ENCODE data around the gene TRMT1L. TPM values are rescaled to one million over a fixed set of nuclear protein-coding genes. Genes with fewer than 3 reads are reported as not detected.

The TRMT1L gene
- total RNA-seq, 4 donors from 2014 or later = 7.9 to 29.9 (median 15.3) TPM

GRCh38 chr1:185105121-185105520, 51.6 kb downstream of the TRMT1L start:
- no peak for TF ChIP-seq POLR2A (IDR thresholded peaks at IDR 0.05)
- TF ChIP-seq, protein P1, sequence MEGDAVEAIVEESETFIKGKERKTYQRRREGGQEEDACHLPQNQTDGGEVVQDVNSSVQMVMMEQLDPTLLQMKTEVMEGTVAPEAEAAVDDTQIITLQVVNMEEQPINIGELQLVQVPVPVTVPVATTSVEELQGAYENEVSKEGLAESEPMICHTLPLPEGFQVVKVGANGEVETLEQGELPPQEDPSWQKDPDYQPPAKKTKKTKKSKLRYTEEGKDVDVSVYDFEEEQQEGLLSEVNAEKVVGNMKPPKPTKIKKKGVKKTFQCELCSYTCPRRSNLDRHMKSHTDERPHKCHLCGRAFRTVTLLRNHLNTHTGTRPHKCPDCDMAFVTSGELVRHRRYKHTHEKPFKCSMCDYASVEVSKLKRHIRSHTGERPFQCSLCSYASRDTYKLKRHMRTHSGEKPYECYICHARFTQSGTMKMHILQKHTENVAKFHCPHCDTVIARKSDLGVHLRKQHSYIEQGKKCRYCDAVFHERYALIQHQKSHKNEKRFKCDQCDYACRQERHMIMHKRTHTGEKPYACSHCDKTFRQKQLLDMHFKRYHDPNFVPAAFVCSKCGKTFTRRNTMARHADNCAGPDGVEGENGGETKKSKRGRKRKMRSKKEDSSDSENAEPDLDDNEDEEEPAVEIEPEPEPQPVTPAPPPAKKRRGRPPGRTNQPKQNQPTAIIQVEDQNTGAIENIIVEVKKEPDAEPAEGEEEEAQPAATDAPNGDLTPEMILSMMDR (IDR thresholded peaks at IDR 0.05) = no peak
- intact Hi-C loops (cut with DNase I) = no loop called here
- H3K4me1 ChIP-seq = no peaks in the 10 kb centered on the region
- no peak for DNase-seq
- H3K36me3 ChIP-seq = peaks cover 0 to 33% (median 0%) of the 10 kb centered on the region in 3 donors
- no peak overlapping the region for H3K4me3 ChIP-seq
- H3K27me3 ChIP-seq = no peaks in the 10 kb centered on the region
- H3K27ac ChIP-seq = no peak overlapping the region
- WGBS, 2 donors = 82 to 93% methylated on average over 3 of the region's 3 CpGs
- H3K9me3 ChIP-seq = peaks cover 0 to 23% (median 12%) of the 10 kb centered on the region in 3 donors

DNA sequence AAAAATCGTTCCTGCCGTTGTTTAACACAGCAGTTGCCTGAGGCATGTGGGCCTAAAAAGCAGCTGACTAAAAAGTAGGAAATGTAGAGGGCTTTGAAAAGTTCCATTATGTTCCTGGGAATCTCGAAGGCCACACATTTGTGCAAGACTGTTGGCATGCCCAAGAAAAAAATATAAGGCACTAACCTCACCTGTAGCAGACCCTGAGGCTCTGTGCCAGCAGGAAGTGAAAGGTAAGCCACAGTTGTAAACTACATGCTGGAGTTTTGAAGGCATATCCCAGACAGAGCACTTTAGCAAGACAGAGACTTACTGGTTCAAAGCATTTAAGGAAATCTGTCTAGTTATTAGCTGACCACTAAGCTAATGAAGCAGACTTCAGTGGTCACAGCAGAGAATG, 52.7 kb downstream of the TRMT1L start:
- intact Hi-C loops (cut with DNase I) = no loop called here
- no peak for TF ChIP-seq POLR2A (IDR thresholded peaks at IDR 0.05)
- TF ChIP-seq, protein P1 (IDR thresholded peaks at IDR 0.05) = no peak

DNA sequence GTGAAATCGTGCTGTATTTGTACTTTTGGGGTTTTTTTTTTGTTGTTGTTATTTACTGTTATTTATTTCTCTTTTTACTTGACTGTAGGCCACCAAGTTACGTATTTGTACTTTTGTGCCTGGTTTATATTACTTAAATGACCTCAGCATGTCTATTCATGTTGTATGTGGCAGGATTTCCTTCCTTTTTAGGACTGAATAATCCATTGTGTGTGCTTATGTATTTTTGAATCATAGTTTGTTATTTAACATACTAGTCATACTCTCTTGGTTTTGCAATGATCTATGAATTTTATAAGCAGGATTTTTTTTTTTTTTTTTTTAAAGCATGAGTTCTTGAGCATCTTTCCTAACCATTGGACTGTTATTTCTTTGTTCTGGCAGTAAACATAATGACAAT, 60.2 kb downstream of the TRMT1L start:
- TF ChIP-seq POLR2A (IDR thresholded peaks at IDR 0.05) = no peak
- TF ChIP-seq, protein P1 (IDR thresholded peaks at IDR 0.05) = no peak
- no peak for DNase-seq
- Histone ChIP-seq H3K4me1 (peaks cover 0 to 11% (median 0%) of the 10 kb centered on the region in 3 donors), H3K36me3 (peaks cover 0 to 80% (median 0%) of the 10 kb centered on the region in 3 donors), H3K9me3 (no peaks in the 10 kb centered on the region), H3K4me3 (no peak overlapping the region), H3K27ac (no peak overlapping the region), H3K27me3 (no peaks in the 10 kb centered on the region)
- intact Hi-C loops (cut with DNase I) = no loop called here
- WGBS, 2 donors = 49 to 61% methylated on average over 2 of the region's 2 CpGs

More for the DNA sequence above, 52.7 kb downstream of the TRMT1L start:
- H3K27ac ChIP-seq = no peak overlapping the region
- WGBS, 2 donors = 75 to 87% methylated on average over 3 of the region's 3 CpGs
- H3K36me3 ChIP-seq = peaks cover 0 to 43% (median 0%) of the 10 kb centered on the region in 3 donors
- DNase-seq = no peak
- no peak overlapping the region for H3K4me3 ChIP-seq
- no peaks in the 10 kb centered on the region for H3K27me3 ChIP-seq
- no peaks in the 10 kb centered on the region for H3K4me1 ChIP-seq
- peaks cover 0 to 17% (median 12%) of the 10 kb centered on the region in 3 donors for H3K9me3 ChIP-seq

DNA sequence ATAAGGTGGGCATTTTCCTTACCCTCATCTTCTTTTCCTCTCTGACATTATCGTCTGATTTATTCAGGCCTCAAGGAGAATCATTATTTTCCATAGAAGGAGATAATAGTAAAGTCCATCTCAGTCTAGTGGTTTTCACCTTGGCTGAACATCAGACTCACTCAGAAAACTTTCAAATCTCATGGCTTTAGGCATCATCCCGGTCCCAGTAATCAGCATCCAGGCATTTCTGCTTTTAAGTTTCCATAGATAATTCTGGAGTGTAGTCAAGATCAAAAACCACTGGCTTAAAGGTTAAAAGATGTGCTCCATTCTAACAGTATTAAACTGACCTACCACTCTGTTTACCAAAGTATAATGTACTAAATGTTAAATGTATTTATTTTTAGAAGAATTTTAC, 62.0 kb downstream of the TRMT1L start:
- intact Hi-C loops (cut with DNase I) = no loop called here
- 90 to 93% methylated on average over 2 of the region's 2 CpGs for WGBS, 2 donors
- H3K4me1 ChIP-seq = peaks cover 0 to 11% (median 0%) of the 10 kb centered on the region in 3 donors
- H3K36me3 ChIP-seq = peaks cover 0 to 77% (median 0%) of the 10 kb centered on the region in 3 donors
- H3K4me3 ChIP-seq = no peak overlapping the region
- no peak for DNase-seq
- TF ChIP-seq POLR2A (IDR thresholded peaks at IDR 0.05) = no peak
- TF ChIP-seq, protein P1 (IDR thresholded peaks at IDR 0.05) = no peak
- no peaks in the 10 kb centered on the region for H3K9me3 ChIP-seq
- no peak overlapping the region for H3K27ac ChIP-seq
- no peaks in the 10 kb centered on the region for H3K27me3 ChIP-seq

GRCh38 chr1:185091480-185091879, 65.3 kb downstream of the TRMT1L start:
- H3K4me1 ChIP-seq = peaks cover 0 to 4% (median 0%) of the 10 kb centered on the region in 3 donors
- no peak for DNase-seq
- H3K9me3 ChIP-seq = no peaks in the 10 kb centered on the region
- 78 to 80% methylated on average over 5 of the region's 5 CpGs for WGBS, 2 donors
- H3K36me3 ChIP-seq = peaks cover 0 to 77% (median 8%) of the 10 kb centered on the region in 3 donors
- intact Hi-C loops (cut with DNase I) = no loop called here
- no peaks in the 10 kb centered on the region for H3K27me3 ChIP-seq
- H3K4me3 ChIP-seq = no peak overlapping the region
- H3K27ac ChIP-seq = no peak overlapping the region
- TF ChIP-seq POLR2A (IDR thresholded peaks at IDR 0.05) = no peak
- TF ChIP-seq, protein P1 (IDR thresholded peaks at IDR 0.05) = no peak
